ENCODE measurements around the gene KIF2A.

GRCh38 chr5:62312674-62313073, 6.7 kb downstream of the KIF2A start:
- TF ChIP-seq CTCF (IDR thresholded peaks at IDR 0.05) (no peak), POLR2A (IDR thresholded peaks at IDR 0.05) (no peak)

Measured in body of pancreas (tissue), 4 donors.